Caco-2 (cell line): ENCODE data around the gene ITGB1BP1. TPM values are rescaled to one million over a fixed set of nuclear protein-coding genes. Genes with fewer than 3 reads are reported as not detected.

ENCODE experiments used
- BruUV-seq: library from RNA; stranded (reverse); fragments of 400-500 nt; replicated peaks from 2 replicates; lab custom pipeline; 2021; lab: Mats Ljungman, UMichigan
- CTCF ChIA-PET: fragments of 300-600 bp; sonication (Branson Sonifier 250); formaldehyde crosslinking; loops from one replicate; lab custom pipeline; 2022; ENCODE audit warnings: antibody characterized with exemption; lab: Charles Lee
- POLR2A ChIA-PET: fragments of 300-600 bp; sonication (Branson Sonifier 250); formaldehyde crosslinking; loops from one replicate; lab custom pipeline; 2022; ENCODE audit warnings: antibody characterized with exemption; lab: Charles Lee
- DNase-seq, 2 experiments: peaks; one replicate each; pipeline versions ENCODE4 v3.0.0 to v3.0.0-alpha.2; 2020 to 2022
- H3K27me3 ChIP-seq: replicated peaks from 2 replicates; pipeline ENCODE4 v1.6.0; 2011; ENCODE audit warnings: low read length; ENCODE audit not compliant: control insufficient read depth, insufficient read depth
- H3K36me3 ChIP-seq: 2 replicates; pipeline ENCODE4 v1.5.1; 2011; ENCODE audit warnings: low read length; ENCODE audit not compliant: control insufficient read depth, insufficient read depth
- H3K4me1 ChIP-seq: fragments of 250-450 bp; sonication (Bioruptor Pico); 2 replicates; pipeline ENCODE4 v1.5.1; 2020; ENCODE audit warnings: mild to moderate bottlenecking
- H3K4me3 ChIP-seq: 2 replicates; pipeline ENCODE4 v1.5.1; 2011; ENCODE audit warnings: low read depth, mild to moderate bottlenecking, control low read depth, low read length
- H3K9me3 ChIP-seq: fragments of 250-450 bp; sonication (Bioruptor Pico); 2 replicates; pipeline ENCODE4 v1.5.1; 2020; ENCODE audit warnings: mild to moderate bottlenecking, moderate library complexity
- H3K27ac Mint-ChIP-seq: one replicate; pipeline ENCODE4 v1.8.0; 2022; ENCODE audit warnings: mixed read lengths; ENCODE audit not compliant: unreplicated experiment
- H3K27me3 Mint-ChIP-seq: one replicate; pipeline ENCODE4 v1.8.0; 2022; ENCODE audit warnings: mixed read lengths; ENCODE audit not compliant: insufficient read depth, unreplicated experiment
- H3K36me3 Mint-ChIP-seq: one replicate; pipeline ENCODE4 v1.8.0; 2022; ENCODE audit warnings: mild to moderate bottlenecking, mixed read lengths; ENCODE audit not compliant: insufficient read depth, unreplicated experiment
- H3K4me1 Mint-ChIP-seq: one replicate; pipeline ENCODE4 v1.8.0; 2022; ENCODE audit warnings: low read depth, mixed read lengths; ENCODE audit not compliant: unreplicated experiment
- H3K4me3 Mint-ChIP-seq: one replicate; pipeline ENCODE4 v1.8.0; 2022; ENCODE audit warnings: mild to moderate bottlenecking, moderate library complexity, mixed read lengths; ENCODE audit not compliant: unreplicated experiment
- H3K9me3 Mint-ChIP-seq: one replicate; pipeline ENCODE4 v1.8.0; 2022; ENCODE audit warnings: mixed read lengths; ENCODE audit not compliant: unreplicated experiment
- CTCF ChIP-seq, 2 experiments: fragments of 200-600 bp in 1 of 2; IDR thresholded peaks; 1 replicate in 1 of 2; 2 replicates in 1 of 2; pipeline versions ENCODE4 v1.5.1 to v1.8.0; 2011 to 2022; ENCODE audit warnings: antibody characterized with exemption in 1 of 2, control low read depth in 1 of 2, inconsistent platforms in 1 of 2, low read depth in 1 of 2, low read length in 1 of 2, mild to moderate bottlenecking in 1 of 2, moderate library complexity in 1 of 2; ENCODE audit not compliant: insufficient read depth in 1 of 2, severe bottlenecking in 1 of 2, unreplicated experiment in 1 of 2
- intact Hi-C: fragments of 100-400 bp; cut with micrococcal nuclease; formaldehyde crosslinking; loops from one replicate; pipeline ENCODE4 v1.10.0; 2022; ENCODE audit not compliant: unreplicated experiment
- total RNA-seq: library from RNA; stranded (reverse); gene quantifications from 2 replicates; pipeline ENCODE4 v1.2.3, GENCODE V29; 2022

The ITGB1BP1 gene
- total RNA-seq, 1 experiment from 2014 or later: 82.4 TPM

- no peaks in the 10 kb centered on the region; the same call in 1 of the 2 replicates for H3K36me3 ChIP-seq
- peaks cover 27% of the 10 kb centered on the region for H3K36me3 Mint-ChIP-seq
- peaks cover 9% of the 10 kb centered on the region; the same call in 1 of the 2 replicates for H3K4me1 ChIP-seq
- H3K9me3 ChIP-seq: no peaks in the 10 kb centered on the region
- H3K27me3 ChIP-seq: no peaks in the 10 kb centered on the region
- CTCF ChIA-PET: no interaction called here
- peaks cover 10% of the 10 kb centered on the region for H3K4me1 Mint-ChIP-seq
- POLR2A ChIA-PET: no interaction called here
- no peak overlapping the region for H3K27ac Mint-ChIP-seq
- no peaks in the 10 kb centered on the region for H3K9me3 Mint-ChIP-seq
- no peak for TF ChIP-seq CTCF (IDR thresholded peaks at IDR 0.05; ENCODE audit: insufficient read depth in 1 of 2, low read depth in 1 of 2, low read length in 1 of 2, severe bottlenecking in 1 of 2, unreplicated experiment in 1 of 2)
- no peak overlapping the region for H3K4me3 Mint-ChIP-seq
- no peaks in the 10 kb centered on the region for H3K27me3 Mint-ChIP-seq
- no peak overlapping the region for H3K4me3 ChIP-seq
- intact Hi-C loops: no loop called here
- no peak for DNase-seq
- BruUV-seq: no TSS peak
Measured at GRCh38 chr2:9360110-9360509, 63.2 kb downstream of the ITGB1BP1 start.

- Histone ChIP-seq H3K4me3 (no peak overlapping the region), H3K9me3 (no peaks in the 10 kb centered on the region), H3K4me1 (peaks cover 9% of the 10 kb centered on the region; the same call in 1 of the 2 replicates), H3K36me3 (no peaks in the 10 kb centered on the region; the same call in 1 of the 2 replicates), H3K27me3 (no peaks in the 10 kb centered on the region)
- H3K36me3 Mint-ChIP-seq: peaks cover 27% of the 10 kb centered on the region
- ChIA-PET POLR2A (interaction anchor here (0.6 kb wide), 1 partner anchor 41 kb away, joined by 3 read pairs; no protein-coding TSS in a partner anchor), CTCF (no interaction called here)
- DNase-seq: no peak
- BruUV-seq: no TSS peak
- intact Hi-C loops: no loop called here
- H3K4me3 Mint-ChIP-seq: no peak overlapping the region
- H3K27me3 Mint-ChIP-seq: no peaks in the 10 kb centered on the region
- no peaks in the 10 kb centered on the region for H3K9me3 Mint-ChIP-seq
- peaks cover 10% of the 10 kb centered on the region for H3K4me1 Mint-ChIP-seq
- no peak for TF ChIP-seq CTCF (IDR thresholded peaks at IDR 0.05; ENCODE audit: insufficient read depth in 1 of 2, low read depth in 1 of 2, low read length in 1 of 2, severe bottlenecking in 1 of 2, unreplicated experiment in 1 of 2)
- no peak overlapping the region for H3K27ac Mint-ChIP-seq
Measured at GRCh38 chr2:9359463-9359862, 63.9 kb downstream of the ITGB1BP1 start.

GRCh38 chr2:9358846-9359245, 64.5 kb downstream of the ITGB1BP1 start:
- peaks cover 27% of the 10 kb centered on the region for H3K36me3 Mint-ChIP-seq
- Histone ChIP-seq H3K4me3 (no peak overlapping the region), H3K9me3 (no peaks in the 10 kb centered on the region), H3K27me3 (no peaks in the 10 kb centered on the region), H3K4me1 (peaks cover 9% of the 10 kb centered on the region; the same call in 1 of the 2 replicates), H3K36me3 (no peaks in the 10 kb centered on the region; the same call in 1 of the 2 replicates)
- BruUV-seq: no TSS peak
- H3K4me1 Mint-ChIP-seq: peaks cover 10% of the 10 kb centered on the region
- no peaks in the 10 kb centered on the region for H3K9me3 Mint-ChIP-seq
- TF ChIP-seq CTCF (IDR thresholded peaks at IDR 0.05; ENCODE audit: insufficient read depth in 1 of 2, low read depth in 1 of 2, low read length in 1 of 2, severe bottlenecking in 1 of 2, unreplicated experiment in 1 of 2): no peak
- intact Hi-C loops: no loop called here
- H3K4me3 Mint-ChIP-seq: no peak overlapping the region
- CTCF ChIA-PET: no interaction called here
- DNase-seq: no peak
- POLR2A ChIA-PET: interaction anchor here (0.6 kb wide), 1 partner anchor 41 kb away, joined by 3 read pairs; no protein-coding TSS in a partner anchor
- H3K27me3 Mint-ChIP-seq: no peaks in the 10 kb centered on the region
- H3K27ac Mint-ChIP-seq: no peak overlapping the region
